HG02571 (cell line): ENCODE results near the gene PLTP.
"Not testable (repeated sequence)": the region's sequence is repeated elsewhere in the genome, so short reads cannot be mapped to it uniquely, and the experiment has no call there.

Source experiments
- ATAC-seq: cut with Tn5 transposase; IDR thresholded peaks from one replicate; pipeline ENCODE4 v1.9.1; 2021; ENCODE audit warnings: mild to moderate bottlenecking, moderate library complexity; ENCODE audit not compliant: unreplicated experiment

PLTP gene

DNA sequence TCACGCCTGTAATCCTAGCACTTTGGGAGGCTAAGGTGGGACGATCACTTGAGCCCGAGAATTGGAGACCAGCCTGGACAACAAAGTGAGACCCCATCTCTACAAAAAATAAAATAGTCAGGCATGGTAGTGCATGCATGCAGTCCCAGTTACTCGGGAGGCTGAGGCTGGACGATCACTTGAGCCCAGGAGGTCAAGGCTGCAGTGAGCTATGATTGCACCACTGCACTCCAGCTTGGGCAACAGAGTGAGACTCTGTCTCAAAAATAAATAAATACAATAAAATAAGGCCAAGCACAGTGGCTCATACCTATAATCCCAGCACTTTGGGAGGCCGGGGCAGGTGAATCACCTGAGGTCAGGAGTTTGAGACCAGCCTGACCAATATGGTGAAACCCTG lies 10.6 kb downstream of the PLTP start:
- ATAC-seq = not testable (repeated sequence)

DNA sequence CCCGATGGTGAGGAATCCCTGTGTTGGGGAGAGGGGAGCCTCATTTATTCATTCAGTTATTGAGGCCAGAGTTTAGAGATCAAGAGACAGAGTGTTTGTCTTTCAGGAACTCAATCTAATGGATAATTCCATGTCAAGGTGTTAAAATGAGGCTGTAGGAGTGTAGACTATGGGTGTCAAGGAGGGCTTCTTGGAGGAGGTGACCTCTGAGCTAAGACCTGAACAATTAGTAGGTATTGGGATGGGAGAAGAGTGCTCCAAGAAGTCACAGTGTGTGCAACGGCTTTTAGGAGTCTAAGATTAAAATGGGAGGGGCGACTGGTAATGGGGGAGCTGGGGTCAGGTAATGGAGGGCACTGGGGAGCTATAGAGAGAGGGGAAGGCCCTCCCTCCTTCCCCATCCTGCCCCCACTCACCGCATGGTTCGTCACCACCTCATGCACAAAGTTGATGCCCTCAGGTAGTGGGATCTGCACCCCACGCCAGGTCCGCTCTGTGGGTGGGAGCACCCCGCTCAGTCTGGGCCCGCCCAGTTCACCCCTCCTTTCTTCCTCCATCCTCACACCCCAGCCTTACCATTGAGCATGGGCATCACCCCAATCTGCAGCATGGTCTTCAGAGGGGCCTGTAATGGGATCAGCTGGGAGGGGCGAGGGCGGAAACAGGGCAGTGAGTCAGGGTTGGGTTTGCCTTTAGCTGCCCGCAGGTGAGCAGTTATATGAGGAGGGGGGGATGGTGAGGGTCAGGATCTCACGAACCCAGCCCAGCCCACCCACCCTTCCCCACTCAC lies 12.7 kb downstream of the PLTP start:
- no peak for ATAC-seq

DNA sequence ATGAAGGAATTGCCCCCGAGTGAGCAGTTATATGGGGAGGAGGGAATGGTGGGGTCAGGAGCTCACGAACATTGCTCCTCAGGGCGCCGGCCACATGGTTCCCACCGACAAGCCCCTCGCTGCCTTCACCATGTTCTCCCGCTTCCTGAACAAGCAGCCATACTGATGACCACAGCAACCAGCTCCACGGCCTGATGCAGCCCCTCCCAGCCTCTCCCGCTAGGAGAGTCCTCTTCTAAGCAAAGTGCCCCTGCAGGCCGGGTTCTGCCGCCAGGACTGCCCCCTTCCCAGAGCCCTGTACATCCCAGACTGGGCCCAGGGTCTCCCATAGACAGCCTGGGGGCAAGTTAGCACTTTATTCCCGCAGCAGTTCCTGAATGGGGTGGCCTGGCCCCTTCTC lies 13.7 kb downstream of the PLTP start:
- ATAC-seq = no peak

DNA sequence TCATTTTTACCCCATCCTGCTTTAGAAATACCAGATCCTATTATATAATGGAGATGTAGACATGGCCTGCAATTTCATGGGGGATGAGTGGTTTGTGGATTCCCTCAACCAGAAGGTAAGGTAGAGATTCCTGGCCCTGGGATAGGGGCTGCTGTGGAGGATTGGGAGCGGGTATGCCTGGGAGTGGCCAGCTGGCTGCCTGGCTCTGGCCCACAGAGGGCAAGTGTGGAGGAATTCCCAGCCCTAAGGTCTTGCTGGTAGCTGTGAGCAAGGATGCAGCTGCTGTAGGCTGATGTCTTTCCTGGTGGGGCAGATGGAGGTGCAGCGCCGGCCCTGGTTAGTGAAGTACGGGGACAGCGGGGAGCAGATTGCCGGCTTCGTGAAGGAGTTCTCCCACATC lies 14.3 kb downstream of the PLTP start:
- ATAC-seq = no peak

DNA sequence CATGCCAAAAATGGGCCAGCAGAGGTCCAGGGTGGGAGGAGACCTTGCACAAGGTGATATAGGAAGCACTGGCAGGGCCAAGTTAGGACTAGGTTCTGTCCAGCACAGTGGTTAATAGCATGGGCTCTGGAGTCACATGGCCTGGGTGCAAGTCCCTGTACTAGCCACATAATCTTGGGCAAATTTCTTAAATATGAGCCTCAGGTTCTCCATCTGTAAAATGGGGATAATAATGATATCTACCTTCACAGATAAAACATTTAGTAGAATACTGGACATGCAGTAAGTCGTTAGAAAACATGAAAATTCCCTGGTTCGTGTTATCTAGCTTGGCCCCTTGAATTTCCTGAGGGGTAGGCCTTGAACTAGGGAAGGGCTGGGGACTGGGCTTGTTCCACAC lies 14.7 kb downstream of the PLTP start:
- no peak for ATAC-seq

DNA sequence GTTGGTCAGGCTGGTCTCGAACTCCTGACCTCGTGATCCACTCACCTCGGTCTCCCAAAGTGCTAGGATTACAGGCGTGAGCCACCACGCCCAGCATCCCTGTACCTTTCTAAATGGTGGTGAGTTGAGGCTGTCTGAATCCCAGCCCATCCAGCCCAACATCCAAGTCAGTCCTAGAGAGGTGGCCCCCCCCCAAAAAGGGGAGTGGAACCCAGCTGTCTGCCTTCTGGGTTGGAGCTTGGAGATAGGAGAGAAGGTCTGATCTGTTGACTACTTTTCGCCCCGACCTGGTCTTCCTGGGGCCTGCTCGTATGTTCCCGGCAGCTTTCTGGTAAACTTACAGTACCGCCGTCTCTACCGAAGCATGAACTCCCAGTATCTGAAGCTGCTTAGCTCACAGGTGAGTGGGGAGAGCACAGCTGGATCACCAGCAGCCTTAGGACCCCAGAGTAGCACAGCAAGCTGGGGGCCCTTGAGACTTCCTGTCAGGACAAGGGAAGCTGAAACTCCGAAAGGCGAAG lies 15.3 kb downstream of the PLTP start:
- ATAC-seq = no peak

DNA sequence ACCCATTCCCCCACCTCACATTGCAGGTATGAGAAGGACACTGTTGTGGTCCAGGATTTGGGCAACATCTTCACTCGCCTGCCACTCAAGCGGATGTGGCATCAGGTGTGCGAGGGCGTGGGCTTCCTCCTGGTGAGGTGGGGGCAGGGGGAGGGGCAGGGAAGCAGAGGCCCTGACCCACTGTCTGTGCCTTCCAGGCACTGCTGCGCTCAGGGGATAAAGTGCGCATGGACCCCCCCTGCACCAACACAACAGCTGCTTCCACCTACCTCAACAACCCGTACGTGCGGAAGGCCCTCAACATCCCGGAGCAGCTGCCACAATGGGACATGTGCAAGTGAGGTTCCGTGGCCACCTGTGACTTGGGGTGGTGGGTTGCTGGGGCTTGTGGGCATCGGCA lies 17.2 kb downstream of the PLTP start:
- no peak for ATAC-seq

DNA sequence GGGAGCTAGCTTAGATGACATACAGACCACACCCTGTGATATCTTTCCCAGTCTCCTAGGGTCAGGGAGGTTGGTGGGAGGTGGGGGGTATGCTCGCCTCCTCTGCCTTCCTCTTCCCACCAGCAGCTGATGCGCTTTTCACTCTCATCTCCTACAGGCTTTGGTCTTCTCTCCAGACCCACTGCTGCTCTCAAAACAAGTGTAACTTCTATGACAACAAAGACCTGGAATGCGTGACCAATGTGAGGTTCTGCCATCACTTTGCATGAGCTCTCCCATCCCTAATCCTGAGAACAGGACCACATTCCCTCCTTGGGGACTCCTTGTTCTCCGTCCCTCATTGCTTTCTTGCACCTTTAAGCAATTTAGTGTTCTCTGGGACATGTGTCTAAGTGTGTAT lies 18.1 kb downstream of the PLTP start:
- no peak for ATAC-seq

DNA sequence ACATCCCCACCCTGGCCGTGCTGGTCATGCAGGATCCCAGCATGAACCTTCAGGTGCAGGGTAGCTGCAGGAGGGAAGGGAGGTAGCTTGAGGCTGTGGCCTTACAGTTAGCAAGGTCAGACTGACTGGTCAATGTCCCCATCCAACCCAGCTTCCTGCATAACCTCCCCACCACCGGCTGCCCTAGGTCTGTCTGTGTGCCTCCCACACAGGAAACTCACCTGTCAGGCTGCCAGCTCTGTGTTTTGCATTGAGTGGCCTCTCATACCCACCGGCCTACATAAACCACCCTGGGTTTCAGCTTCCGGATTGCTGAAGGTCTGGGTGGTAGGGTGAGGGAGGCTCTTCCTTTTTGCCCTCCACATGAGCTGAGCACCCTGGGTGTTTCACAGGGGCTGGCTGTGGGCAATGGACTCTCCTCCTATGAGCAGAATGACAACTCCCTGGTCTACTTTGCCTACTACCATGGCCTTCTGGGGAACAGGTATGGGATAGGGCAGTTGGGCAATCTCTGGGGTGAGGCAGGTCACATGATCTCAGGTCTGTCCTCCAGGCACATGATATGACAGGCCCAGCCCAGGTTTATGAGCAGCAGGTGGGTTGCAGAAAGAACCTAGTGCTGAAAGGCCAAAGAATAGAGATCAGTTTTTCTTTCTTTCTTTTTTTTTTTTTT lies 19.0 kb downstream of the PLTP start:
- no peak for ATAC-seq

DNA sequence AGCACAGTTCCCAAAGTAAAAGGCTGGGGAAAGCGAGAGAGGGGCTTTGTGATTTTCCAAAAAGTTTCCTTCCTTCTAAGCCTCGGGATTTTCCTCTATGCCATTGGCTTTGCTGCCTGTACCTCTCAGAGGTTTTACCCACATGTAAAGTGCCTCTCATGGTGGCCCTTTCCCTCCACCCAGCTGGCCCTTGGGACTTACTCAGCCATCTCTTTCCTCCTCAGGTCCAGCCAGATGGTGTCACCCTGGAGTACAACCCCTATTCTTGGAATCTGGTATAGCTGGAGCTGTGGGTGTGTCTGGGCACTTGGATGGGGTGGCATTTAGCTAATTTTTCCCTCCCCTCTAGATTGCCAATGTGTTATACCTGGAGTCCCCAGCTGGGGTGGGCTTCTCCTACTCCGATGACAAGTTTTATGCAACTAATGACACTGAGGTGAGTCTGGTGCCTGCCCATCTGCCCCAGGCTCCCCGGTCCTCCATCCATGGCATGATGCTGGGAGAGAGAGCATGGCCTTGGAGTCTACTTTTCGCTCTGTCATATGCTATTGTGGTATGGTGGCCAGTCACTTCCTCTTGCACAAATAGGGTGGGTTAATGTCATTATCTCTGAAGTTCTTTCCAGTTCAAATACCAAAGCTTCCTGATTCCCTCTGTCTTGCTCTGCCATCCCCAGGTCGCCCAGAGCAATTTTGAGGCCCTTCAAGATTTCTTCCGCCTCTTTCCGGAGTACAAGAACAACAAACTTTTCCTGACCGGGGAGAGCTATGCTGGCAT lies 19.7 kb downstream of the PLTP start:
- ATAC-seq = no peak

DNA sequence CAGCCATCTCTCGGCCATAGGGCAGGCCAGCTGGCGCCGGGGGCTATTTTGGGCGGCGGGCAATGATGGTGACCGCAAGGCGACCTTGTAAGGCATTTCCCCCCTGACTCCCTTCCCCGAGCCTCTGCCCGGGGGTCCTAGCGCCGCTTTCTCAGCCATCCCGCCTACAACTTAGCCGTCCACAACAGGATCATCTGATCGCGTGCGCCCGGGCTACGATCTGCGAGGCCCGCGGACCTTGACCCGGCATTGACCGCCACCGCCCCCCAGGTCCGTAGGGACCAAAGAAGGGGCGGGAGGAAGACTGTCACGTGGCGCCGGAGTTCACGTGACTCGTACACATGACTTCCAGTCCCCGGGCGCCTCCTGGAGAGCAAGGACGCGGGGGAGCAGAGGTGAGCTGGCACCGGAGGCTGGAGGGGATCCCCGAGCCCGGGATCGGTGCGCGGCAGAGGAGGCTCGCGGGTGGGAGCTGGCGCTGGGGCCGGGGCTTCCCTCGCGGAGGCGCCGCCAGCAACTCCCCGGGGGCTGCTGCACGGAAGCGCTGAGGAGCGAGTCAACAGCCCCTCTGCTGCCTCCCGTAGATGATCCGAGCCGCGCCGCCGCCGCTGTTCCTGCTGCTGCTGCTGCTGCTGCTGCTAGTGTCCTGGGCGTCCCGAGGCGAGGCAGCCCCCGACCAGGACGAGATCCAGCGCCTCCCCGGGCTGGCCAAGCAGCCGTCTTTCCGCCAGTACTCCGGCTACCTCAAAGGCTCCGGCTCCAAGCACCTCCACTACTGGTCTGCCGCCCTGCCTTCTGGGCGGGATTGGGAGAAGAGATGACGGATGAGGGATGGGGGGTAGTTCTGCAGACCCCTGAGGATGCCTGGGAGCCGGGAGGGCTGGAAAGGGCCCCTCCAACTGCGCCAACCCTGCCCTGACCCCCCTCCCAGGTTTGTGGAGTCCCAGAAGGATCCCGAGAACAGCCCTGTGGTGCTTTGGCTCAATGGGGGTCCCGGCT lies 20.7 kb downstream of the PLTP start, which contains the start of the genes CTSA and NEURL2:
TSS of gene CTSA (plus strand) at position 351 of the 999 bp plus-strand sequence. CDS start at position 585, 234 bp downstream.
TSS of gene NEURL2 (minus strand) at position 224 of the 999 bp plus-strand sequence. CDS start at position 7, 217 bp downstream.
- peak; percentile 73 for ATAC-seq

DNA sequence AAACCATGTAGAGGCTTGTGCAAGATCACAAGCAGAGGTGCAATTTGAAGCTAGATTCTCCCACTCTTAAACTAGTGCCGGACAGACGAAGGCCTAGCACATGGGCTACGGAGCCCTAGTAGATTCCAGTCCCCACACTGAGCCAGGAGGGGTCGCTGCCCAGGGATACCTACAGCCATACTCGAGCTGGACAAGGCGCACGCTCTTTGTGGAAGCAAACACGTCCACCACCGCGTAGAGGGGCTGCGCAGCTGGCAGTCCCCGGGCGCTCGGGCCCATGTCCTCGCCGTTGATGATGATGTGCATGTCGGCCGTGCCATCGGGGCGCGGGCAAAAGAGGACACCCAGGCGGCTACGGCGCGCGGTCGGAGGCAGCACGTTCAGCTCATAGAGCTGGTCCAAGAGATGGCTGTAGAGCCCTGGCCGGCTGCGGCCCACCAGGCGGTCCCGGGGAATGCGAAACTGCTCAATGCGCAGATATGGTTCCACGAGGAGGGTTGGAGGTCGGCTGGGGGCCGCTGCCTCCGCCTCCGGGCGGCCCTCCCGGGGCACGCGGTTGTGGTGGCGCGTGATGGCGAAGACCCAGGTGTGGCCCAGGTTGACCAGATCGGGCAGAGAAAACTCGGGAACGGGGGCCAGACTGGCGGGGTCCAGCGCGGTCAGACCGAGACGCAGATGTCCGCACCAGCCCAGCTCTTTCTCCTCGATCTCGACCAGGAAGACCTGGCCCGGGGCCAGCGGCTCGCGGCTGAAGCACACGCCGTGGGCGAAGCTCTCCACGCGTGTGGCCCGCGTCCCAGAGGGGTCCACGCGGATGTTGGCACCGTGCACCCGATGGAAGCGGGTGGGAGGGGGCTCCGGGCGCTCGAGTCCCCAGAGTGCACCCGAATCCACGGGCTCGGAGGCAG lies 21.6 kb downstream of the PLTP start:
- no peak for ATAC-seq

DNA sequence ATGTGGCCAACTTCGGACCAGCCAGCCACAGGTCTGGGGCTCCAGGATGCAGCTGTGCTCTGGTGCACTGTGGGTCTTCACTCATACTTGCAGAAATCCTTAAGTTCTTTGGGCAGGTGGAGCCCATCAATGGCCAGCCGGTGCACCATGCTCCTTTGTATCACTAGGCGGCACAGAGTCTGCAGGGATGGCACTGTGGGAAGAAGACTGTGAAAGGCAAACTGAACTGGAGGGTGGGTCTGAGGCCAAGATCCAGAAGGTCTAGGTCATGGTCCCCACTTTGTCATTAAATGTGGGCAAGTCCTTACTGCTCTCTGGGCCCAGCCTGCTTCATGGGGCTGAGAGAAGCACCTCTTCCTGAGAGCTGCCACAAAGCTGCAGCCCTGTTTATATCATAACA lies 23.3 kb downstream of the PLTP start:
- no peak for ATAC-seq

DNA sequence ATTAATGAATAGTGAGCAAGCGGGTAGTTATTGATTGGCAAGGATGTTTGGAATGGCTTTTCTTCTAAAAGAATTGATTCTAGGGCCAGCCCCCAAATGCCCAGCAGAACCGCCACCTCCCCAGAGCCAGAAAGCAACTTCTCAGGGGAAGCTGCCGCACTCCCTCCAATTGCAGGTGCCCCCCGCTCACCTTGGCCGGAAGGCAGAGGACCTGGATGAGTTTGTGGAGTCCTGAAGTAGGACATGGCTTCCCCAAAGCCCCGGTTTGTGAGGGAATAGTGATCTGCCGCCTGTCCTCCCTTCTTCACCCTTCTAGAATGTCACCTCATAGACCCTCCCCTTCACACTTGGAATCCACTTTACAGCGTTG lies 24.6 kb downstream of the PLTP start, which contains the start of gene SPATA25:
TSS of gene SPATA25 (minus strand) at position 277 of the 370 bp plus-strand sequence. CDS start at position 245, 32 bp downstream.
- ATAC-seq = no peak

DNA sequence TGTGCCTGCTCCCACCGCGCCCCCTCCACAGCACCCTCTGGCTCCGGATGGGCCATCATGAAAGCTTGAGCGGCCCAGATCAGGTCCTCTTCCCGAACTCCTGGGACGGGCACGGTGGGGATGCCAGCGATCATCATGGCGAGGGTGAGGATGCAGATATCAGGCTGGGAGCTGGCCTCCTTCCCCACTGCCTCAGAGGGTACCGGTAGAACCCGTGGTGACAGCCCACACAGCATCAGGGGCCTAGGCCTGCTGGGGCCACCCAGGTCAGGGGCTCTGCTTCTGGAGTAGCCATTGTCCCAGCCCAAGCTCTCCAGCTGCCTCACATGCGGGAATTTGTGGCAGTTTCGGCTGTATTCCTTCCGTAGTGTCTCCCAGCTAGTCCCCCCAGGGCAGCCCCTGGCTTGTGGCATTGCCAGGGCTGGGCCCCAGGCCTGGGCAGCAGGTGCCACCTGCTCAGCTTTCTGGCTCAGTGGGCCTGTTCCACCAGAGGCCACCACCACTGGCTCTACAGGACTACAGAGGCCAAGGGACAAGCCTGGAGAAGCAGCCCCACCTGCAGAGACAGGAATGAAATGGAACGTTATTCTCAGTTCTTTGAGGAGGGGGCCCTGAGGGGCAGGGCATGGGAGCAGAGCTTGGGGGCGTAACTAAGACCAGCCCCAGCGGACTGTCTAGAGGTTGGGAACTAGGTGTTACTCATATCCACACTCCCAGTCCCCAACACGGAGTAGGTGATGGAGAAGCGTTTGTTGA lies 25.2 kb downstream of the PLTP start:
- no peak for ATAC-seq

DNA sequence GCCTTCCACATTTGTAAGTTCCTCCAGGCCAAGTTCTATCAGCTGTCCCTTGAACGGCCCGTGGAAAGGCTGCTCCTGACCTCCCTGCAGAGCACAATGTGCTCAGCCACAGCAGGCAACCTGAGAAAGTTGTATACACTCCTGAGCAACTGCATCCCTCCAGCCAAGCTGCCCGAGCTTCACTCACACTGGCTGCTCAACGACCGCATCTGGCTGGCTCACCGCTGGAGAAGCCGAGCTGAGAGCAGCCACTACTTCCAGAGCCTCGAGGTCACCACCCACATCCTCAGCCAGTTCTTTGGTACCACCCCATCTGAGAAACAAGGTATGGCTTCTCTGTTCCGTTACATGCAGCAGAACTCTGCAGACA lies 28.9 kb downstream of the PLTP start:
- no peak for ATAC-seq

DNA sequence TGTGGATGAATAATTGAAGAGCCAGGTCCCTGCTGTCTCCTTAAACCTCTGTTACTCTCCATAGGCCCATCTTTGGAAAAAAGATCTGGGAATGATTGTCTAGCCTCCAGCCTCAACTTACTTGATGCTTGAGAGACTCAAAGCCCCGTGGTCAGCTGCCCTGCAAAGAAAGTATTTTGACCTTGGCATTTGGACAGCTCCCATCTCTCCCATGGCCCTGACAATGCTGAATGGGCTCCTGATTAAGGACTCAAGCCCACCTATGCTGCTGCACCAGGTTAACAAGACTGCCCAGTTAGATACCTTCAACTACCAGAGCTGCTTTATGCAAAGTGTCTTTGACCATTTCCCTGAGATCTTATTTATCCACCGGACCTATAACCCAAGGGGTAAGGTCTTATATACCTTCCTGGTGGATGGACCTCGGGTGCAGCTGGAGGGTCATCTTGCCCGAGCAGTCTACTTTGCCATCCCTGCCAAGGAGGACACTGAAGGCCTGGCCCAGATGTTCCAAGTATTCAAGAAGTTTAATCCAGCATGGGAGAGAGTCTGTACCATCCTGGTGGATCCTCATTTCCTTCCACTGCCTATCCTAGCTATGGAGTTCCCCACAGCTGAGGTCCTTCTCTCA lies 29.4 kb downstream of the PLTP start:
- ATAC-seq = no peak
